Measurements from ENCODE around the gene USP53. TPM values are rescaled to one million over a fixed set of nuclear protein-coding genes. Genes with fewer than 3 reads are reported as not detected.

Gene USP53
- total RNA-seq, 1 donor from 2014 or later, result 32.3 TPM

GRCh38 chr4:119302073-119302832, 89.7 kb downstream of the USP53 start:
- no peak for DNase-seq (ENCODE audit: low read depth)
- no peaks in the 10 kb centered on the region for H3K27me3 ChIP-seq (ENCODE audit: insufficient read depth, low read length)
- Mint-ChIP-seq H3K9me3 (ENCODE audit: unreplicated experiment) (no peaks in the 10 kb centered on the region), H3K27me3 (ENCODE audit: low read depth, unreplicated experiment) (no peaks in the 10 kb centered on the region), H3K4me1 (ENCODE audit: low read depth, unreplicated experiment) (peaks cover 2% of the 10 kb centered on the region), H3K36me3 (ENCODE audit: low read depth, unreplicated experiment) (peaks cover 7% of the 10 kb centered on the region), H3K4me3 (ENCODE audit: unreplicated experiment) (no peak overlapping the region), H3K27ac (ENCODE audit: unreplicated experiment) (no peak overlapping the region)
- H3K4me2 ChIP-seq (ENCODE audit: low read length), result no peak overlapping the region
- peaks cover 31% of the 10 kb centered on the region for H3K79me2 ChIP-seq (ENCODE audit: insufficient read depth, low read length)
- no peaks in the 10 kb centered on the region for H4K20me1 ChIP-seq (ENCODE audit: insufficient read depth, low read length)
- H3K4me3 ChIP-seq (ENCODE audit: insufficient read depth, low read depth, low read length), result no peak overlapping the region
- no peak overlapping the region for H2AFZ ChIP-seq (ENCODE audit: low read depth, low read length)
- no peak overlapping the region for H3K27ac ChIP-seq (ENCODE audit: low read depth, low read length)
- H3K36me3 ChIP-seq (ENCODE audit: insufficient read depth, low read length), result peaks cover 9% of the 10 kb centered on the region
- no peak overlapping the region for H3K9ac ChIP-seq (ENCODE audit: low read length)
- H3K4me1 ChIP-seq (ENCODE audit: insufficient read depth, low read length), result peaks cover 16% of the 10 kb centered on the region
- FAIRE-seq, result no peak
- no peaks in the 10 kb centered on the region for H3K9me3 ChIP-seq (ENCODE audit: insufficient read depth, low read depth, low read length)
- no peak for TF ChIP-seq EZH2 (IDR thresholded peaks at IDR 0.05; ENCODE audit: insufficient read depth, low read length)

GRCh38 chr4:119303587-119304305, 91.2 kb downstream of the USP53 start:
- FAIRE-seq, result no peak
- Histone ChIP-seq H3K4me3 (ENCODE audit: insufficient read depth, low read depth, low read length) (no peak overlapping the region), H2AFZ (ENCODE audit: low read depth, low read length) (no peak overlapping the region), H3K36me3 (ENCODE audit: insufficient read depth, low read length) (no peaks in the 10 kb centered on the region), H3K79me2 (ENCODE audit: insufficient read depth, low read length) (peaks cover 16% of the 10 kb centered on the region), H3K4me1 (ENCODE audit: insufficient read depth, low read length) (peaks cover 13% of the 10 kb centered on the region), H3K9me3 (ENCODE audit: insufficient read depth, low read depth, low read length) (no peaks in the 10 kb centered on the region), H3K27ac (ENCODE audit: low read depth, low read length) (no peak overlapping the region), H4K20me1 (ENCODE audit: insufficient read depth, low read length) (no peaks in the 10 kb centered on the region), H3K27me3 (ENCODE audit: insufficient read depth, low read length) (no peaks in the 10 kb centered on the region), H3K4me2 (ENCODE audit: low read length) (no peak overlapping the region), H3K9ac (ENCODE audit: low read length) (no peak overlapping the region)
- TF ChIP-seq EZH2 (IDR thresholded peaks at IDR 0.05; ENCODE audit: insufficient read depth, low read length) (no peak), CTCF (IDR thresholded peaks at IDR 0.05; ENCODE audit: insufficient read depth, low read depth, low read length) (no peak)
- Mint-ChIP-seq H3K9me3 (ENCODE audit: unreplicated experiment) (no peaks in the 10 kb centered on the region), H3K36me3 (ENCODE audit: low read depth, unreplicated experiment) (no peaks in the 10 kb centered on the region), H3K27ac (ENCODE audit: unreplicated experiment) (no peak overlapping the region), H3K4me1 (ENCODE audit: low read depth, unreplicated experiment) (peaks cover 2% of the 10 kb centered on the region), H3K27me3 (ENCODE audit: low read depth, unreplicated experiment) (no peaks in the 10 kb centered on the region), H3K4me3 (ENCODE audit: unreplicated experiment) (no peak overlapping the region)
- DNase-seq (ENCODE audit: low read depth), result no peak

GRCh38 chr4:119304431-119304830, 91.9 kb downstream of the USP53 start:
- no peak overlapping the region for H2AFZ ChIP-seq (ENCODE audit: low read depth, low read length)
- no peak for TF ChIP-seq EZH2 (IDR thresholded peaks at IDR 0.05; ENCODE audit: insufficient read depth, low read length)
- no peak for TF ChIP-seq CTCF (IDR thresholded peaks at IDR 0.05; ENCODE audit: insufficient read depth, low read depth, low read length)
- Mint-ChIP-seq H3K36me3 (ENCODE audit: low read depth, unreplicated experiment) (no peaks in the 10 kb centered on the region), H3K4me1 (ENCODE audit: low read depth, unreplicated experiment) (no peaks in the 10 kb centered on the region), H3K4me3 (ENCODE audit: unreplicated experiment) (no peak overlapping the region), H3K27me3 (ENCODE audit: low read depth, unreplicated experiment) (no peaks in the 10 kb centered on the region), H3K9me3 (ENCODE audit: unreplicated experiment) (no peaks in the 10 kb centered on the region), H3K27ac (ENCODE audit: unreplicated experiment) (no peak overlapping the region)
- no peaks in the 10 kb centered on the region for H3K27me3 ChIP-seq (ENCODE audit: insufficient read depth, low read length)
- no peak overlapping the region for H3K27ac ChIP-seq (ENCODE audit: low read depth, low read length)
- H3K4me1 ChIP-seq (ENCODE audit: insufficient read depth, low read length), result peaks cover 6% of the 10 kb centered on the region
- H3K9me3 ChIP-seq (ENCODE audit: insufficient read depth, low read depth, low read length), result no peaks in the 10 kb centered on the region
- H3K9ac ChIP-seq (ENCODE audit: low read length), result no peak overlapping the region
- no peaks in the 10 kb centered on the region for H3K36me3 ChIP-seq (ENCODE audit: insufficient read depth, low read length)
- no peaks in the 10 kb centered on the region for H4K20me1 ChIP-seq (ENCODE audit: insufficient read depth, low read length)
- FAIRE-seq, result no peak
- no peak overlapping the region for H3K4me3 ChIP-seq (ENCODE audit: insufficient read depth, low read depth, low read length)
- peaks cover 9% of the 10 kb centered on the region for H3K79me2 ChIP-seq (ENCODE audit: insufficient read depth, low read length)
- DNase-seq (ENCODE audit: low read depth), result no peak
- H3K4me2 ChIP-seq (ENCODE audit: low read length), result no peak overlapping the region
